Activated CD4-positive, CD25-positive, alpha-beta regulatory T cell treated with anti-CD3 and anti-CD28 coated beads, Interleukin-2, amount 50 U/mL, for 72 hours (primary cell): Measurements from ENCODE around the gene CEP104.

Experiments
- DNase-seq: peaks from one replicate; pipeline ENCODE4 v3.0.0; 2021

The CEP104 gene

GRCh38 chr1:3893190-3893589, 36.2 kb upstream of the CEP104 start:
- no peak for DNase-seq

- no peak for DNase-seq
These were observed 35.7 kb upstream of the CEP104 start for GRCh38 chr1:3892748-3893147.

- no peak for DNase-seq
These were observed 34.4 kb upstream of the CEP104 start for GRCh38 chr1:3891329-3891865.

GRCh38 chr1:3890389-3891328, 33.6 kb upstream of the CEP104 start:
- no peak for DNase-seq

GRCh38 chr1:3889936-3890335, 32.9 kb upstream of the CEP104 start:
- no peak for DNase-seq

- DNase-seq, result no peak
These were observed 31.3 kb upstream of the CEP104 start for GRCh38 chr1:3888301-3888700.

- DNase-seq, result no peak
These were observed 29.7 kb upstream of the CEP104 start for GRCh38 chr1:3886691-3887090.

GRCh38 chr1:3886106-3886670, 29.2 kb upstream of the CEP104 start:
- DNase-seq, result no peak

- no peak for DNase-seq
These were observed 28.6 kb upstream of the CEP104 start for GRCh38 chr1:3885611-3886010.

GRCh38 chr1:3884966-3885365, 28.0 kb upstream of the CEP104 start:
- no peak for DNase-seq

- no peak for DNase-seq
These were observed 26.3 kb upstream of the CEP104 start for GRCh38 chr1:3883194-3883925.

GRCh38 chr1:3881193-3881480, 24.1 kb upstream of the CEP104 start:
- DNase-seq, result no peak

- DNase-seq, result no peak
These were observed 23.6 kb upstream of the CEP104 start for GRCh38 chr1:3880429-3881192.

- DNase-seq, result no peak
These were observed 22.9 kb upstream of the CEP104 start for GRCh38 chr1:3879787-3880428.

GRCh38 chr1:3879099-3879498, 22.1 kb upstream of the CEP104 start:
- DNase-seq, result no peak

- no peak for DNase-seq
These were observed 19.7 kb upstream of the CEP104 start for GRCh38 chr1:3876716-3877115.

- DNase-seq, result no peak
These were observed 17.7 kb upstream of the CEP104 start for GRCh38 chr1:3874736-3875135.

- no peak for DNase-seq
These were observed 15.5 kb upstream of the CEP104 start for GRCh38 chr1:3872546-3872945.

GRCh38 chr1:3871451-3871805, 14.4 kb upstream of the CEP104 start:
- no peak for DNase-seq

- DNase-seq, result no peak
These were observed 12.8 kb upstream of the CEP104 start for GRCh38 chr1:3869751-3870301.

- DNase-seq, result no peak
These were observed 11.5 kb upstream of the CEP104 start for GRCh38 chr1:3868464-3869006.

- no peak for DNase-seq
These were observed 8.7 kb upstream of the CEP104 start for GRCh38 chr1:3865606-3866160.
